SK-N-SH treated with all-trans-retinoic acid at 6 μM for 48 hours (cell line): ENCODE measurements around the gene ITK.

Experiments
- ARNTL ChIP-seq: fragments of 450-650 bp; formaldehyde crosslinking; IDR thresholded peaks from 2 replicates; pipeline ENCODE4 v1.5.0; 2020; ENCODE audit warnings: low read depth, mild to moderate bottlenecking, moderate library complexity, borderline replicate concordance
- OSR1 ChIP-seq: fragments of 250-450 bp; sonication (Bioruptor Pico); IDR thresholded peaks from 2 replicates; pipeline ENCODE4 v1.8.0; 2022; ENCODE audit warnings: moderate library complexity, mild to moderate bottlenecking, inconsistent platforms
- PPARA ChIP-seq: fragments of 250-450 bp; sonication (Bioruptor Pico); IDR thresholded peaks from 2 replicates; pipeline ENCODE4 v1.5.0; 2020; ENCODE audit warnings: mild to moderate bottlenecking, borderline replicate concordance
- RARB ChIP-seq: fragments of 250-450 bp; sonication (Bioruptor Pico); IDR thresholded peaks from 2 replicates; pipeline ENCODE4 v1.8.0; 2021; ENCODE audit warnings: mild to moderate bottlenecking, moderate library complexity
- SNAI2 ChIP-seq: fragments of 250-450 bp; sonication (Bioruptor Pico); IDR thresholded peaks from 2 replicates; pipeline ENCODE4 v1.5.0; 2020; ENCODE audit warnings: mild to moderate bottlenecking, moderate library complexity
- TOX ChIP-seq: fragments of 250-450 bp; sonication (Bioruptor Pico); IDR thresholded peaks from 2 replicates; pipeline ENCODE4 v1.8.0; 2021; ENCODE audit warnings: mild to moderate bottlenecking, moderate library complexity, borderline replicate concordance
- ZFP3 ChIP-seq: fragments of 250-450 bp; sonication (Bioruptor Pico); IDR thresholded peaks from 2 replicates; pipeline ENCODE4 v1.5.0; 2020; ENCODE audit warnings: mild to moderate bottlenecking, moderate library complexity
- ZFP30 ChIP-seq: fragments of 450-650 bp; formaldehyde crosslinking; IDR thresholded peaks from 2 replicates; pipeline ENCODE4 v1.5.0; 2022; ENCODE audit warnings: mild to moderate bottlenecking, moderate library complexity

- TF ChIP-seq SNAI2 (no peak), ZFP3 (CRISPR knock-in tag) (no peak), PPARA (CRISPR knock-in tag) (no peak), OSR1 (no peak), TOX (CRISPR knock-in tag) (no peak), ZFP30 (CRISPR knock-in tag) (no peak), ARNTL (CRISPR knock-in tag) (no peak), RARB (CRISPR knock-in tag) (no peak)
Observed at GRCh38 chr5:157150995-157151394, 29.6 kb upstream of the ITK start.
